ENCODE measurements around the gene RYR1. TPM values are rescaled to one million over a fixed set of nuclear protein-coding genes. Genes with fewer than 3 reads are reported as not detected.

Gene RYR1
- total and polyA plus RNA-seq, 2 donors (not counting 1 experiment from before 2014, with no cell fraction given) = 0.43 to 3.8 TPM

- H3K27me3 ChIP-seq (replicated peaks in 1 of 4; ENCODE audit: control extremely low read depth in 1 of 4, control insufficient read depth in 3 of 4, insufficient read depth in 4 of 4, low read length in 3 of 4) = no peaks in the 10 kb centered on the region
- no peak overlapping the region for H3K27ac Mint-ChIP-seq
- H3K36me3 ChIP-seq (replicated peaks in 1 of 2; ENCODE audit: control extremely low read depth in 1 of 2, control insufficient read depth in 1 of 2, extremely low read depth in 1 of 2, insufficient read depth in 2 of 2, low read length in 1 of 2) = no peaks in the 10 kb centered on the region
- no peaks in the 10 kb centered on the region for H3K9me3 ChIP-seq (ENCODE audit: control extremely low read depth in 1 of 3, control insufficient read depth in 2 of 3, insufficient read depth in 1 of 3, low read length in 2 of 3)
- H4K20me1 ChIP-seq (ENCODE audit: control insufficient read depth, insufficient read depth, low read length, poor library complexity, severe bottlenecking) = no peaks in the 10 kb centered on the region
- CTCF ChIA-PET = no interaction called here
- H3K27ac ChIP-seq (ENCODE audit: low read length in 2 of 2) = no peak overlapping the region
- H3K9ac ChIP-seq (ENCODE audit: low read length) = no peak overlapping the region
- H3K4me2 ChIP-seq (replicated peaks; ENCODE audit: low read depth, low read length, poor library complexity, severe bottlenecking) = no peak overlapping the region
- no peaks in the 10 kb centered on the region for H3K9me3 Mint-ChIP-seq (ENCODE audit: insufficient read depth)
- no peaks in the 10 kb centered on the region for H3K79me2 ChIP-seq (ENCODE audit: control insufficient read depth, insufficient read depth, low read length)
- H3K4me1 Mint-ChIP-seq = no peaks in the 10 kb centered on the region
- intact Hi-C loops (cut with micrococcal nuclease) = no loop called here
- peaks cover 27% of the 10 kb centered on the region for H3K27me3 Mint-ChIP-seq
- no peak overlapping the region for H3K4me3 Mint-ChIP-seq
- no peak overlapping the region for H2AFZ ChIP-seq (ENCODE audit: insufficient read depth, low read depth, low read length, poor library complexity, severe bottlenecking)
- DNase-seq (no peak), ATAC-seq (ENCODE audit: low read depth) (no peak)
- 92% methylated on average over 6 of the region's 7 CpGs for WGBS (ENCODE audit: insufficient coverage)
- H3K4me3 ChIP-seq (ENCODE audit: control extremely low read depth in 1 of 5, extremely low read depth in 1 of 5, insufficient read depth in 1 of 5, low read depth in 2 of 5, low read length in 4 of 5) = no peak overlapping the region
- H3K4me1 ChIP-seq (ENCODE audit: control insufficient read depth in 2 of 2, insufficient read depth in 2 of 2, low read length in 2 of 2) = no peaks in the 10 kb centered on the region
- TF ChIP-seq EZH2 (IDR thresholded peaks at IDR 0.05; ENCODE audit: borderline replicate concordance, insufficient read depth, low read depth, low read length, poor library complexity, severe bottlenecking) (no peak), CTCF (IDR thresholded peaks at IDR 0.05) (no peak)
- POLR2A ChIA-PET = no interaction called here
These were observed 10.5 kb downstream of the RYR1 start for GRCh38 chr19:38444026-38444425.

- ATAC-seq (ENCODE audit: low read depth) (no peak), DNase-seq (no peak)
- Mint-ChIP-seq H3K4me3 (no peak overlapping the region), H3K27ac (no peak overlapping the region), H3K9me3 (ENCODE audit: insufficient read depth) (no peaks in the 10 kb centered on the region), H3K27me3 (peaks cover 27% of the 10 kb centered on the region), H3K4me1 (no peaks in the 10 kb centered on the region)
- H3K4me2 ChIP-seq (replicated peaks; ENCODE audit: low read depth, low read length, poor library complexity, severe bottlenecking) = no peak overlapping the region
- no peaks in the 10 kb centered on the region for H3K36me3 ChIP-seq (replicated peaks in 1 of 2; ENCODE audit: control extremely low read depth in 1 of 2, control insufficient read depth in 1 of 2, extremely low read depth in 1 of 2, insufficient read depth in 2 of 2, low read length in 1 of 2)
- ChIA-PET CTCF (no interaction called here), POLR2A (no interaction called here)
- H3K27ac ChIP-seq (ENCODE audit: low read length in 2 of 2) = no peak overlapping the region
- H3K9me3 ChIP-seq (ENCODE audit: control extremely low read depth in 1 of 3, control insufficient read depth in 2 of 3, insufficient read depth in 1 of 3, low read length in 2 of 3) = no peaks in the 10 kb centered on the region
- H4K20me1 ChIP-seq (ENCODE audit: control insufficient read depth, insufficient read depth, low read length, poor library complexity, severe bottlenecking) = no peaks in the 10 kb centered on the region
- no peaks in the 10 kb centered on the region for H3K4me1 ChIP-seq (ENCODE audit: control insufficient read depth in 2 of 2, insufficient read depth in 2 of 2, low read length in 2 of 2)
- H3K79me2 ChIP-seq (ENCODE audit: control insufficient read depth, insufficient read depth, low read length) = no peaks in the 10 kb centered on the region
- 96% methylated on average over 7 of the region's 7 CpGs for WGBS (ENCODE audit: insufficient coverage)
- intact Hi-C loops (cut with micrococcal nuclease) = no loop called here
- no peak overlapping the region for H3K9ac ChIP-seq (ENCODE audit: low read length)
- no peaks in the 10 kb centered on the region for H3K27me3 ChIP-seq (replicated peaks in 1 of 4; ENCODE audit: control extremely low read depth in 1 of 4, control insufficient read depth in 3 of 4, insufficient read depth in 4 of 4, low read length in 3 of 4)
- no peak overlapping the region for H3K4me3 ChIP-seq (ENCODE audit: control extremely low read depth in 1 of 5, extremely low read depth in 1 of 5, insufficient read depth in 1 of 5, low read depth in 2 of 5, low read length in 4 of 5)
- no peak overlapping the region for H2AFZ ChIP-seq (ENCODE audit: insufficient read depth, low read depth, low read length, poor library complexity, severe bottlenecking)
- TF ChIP-seq EZH2 (IDR thresholded peaks at IDR 0.05; ENCODE audit: borderline replicate concordance, insufficient read depth, low read depth, low read length, poor library complexity, severe bottlenecking) = no peak
- no peak for TF ChIP-seq CTCF (IDR thresholded peaks at IDR 0.05)
These were observed 11.9 kb downstream of the RYR1 start for GRCh38 chr19:38445362-38445761.

Data from B cell (primary cell).